ENCODE measurements around the gene MS4A6A. TPM values are rescaled to one million over a fixed set of nuclear protein-coding genes. Genes with fewer than 3 reads are reported as not detected.

MS4A6A gene
- total RNA-seq, 2 donors from 2014 or later = not detected

- no peaks in the 10 kb centered on the region for H3K36me3 ChIP-seq (ENCODE audit: control insufficient read depth, insufficient read depth, low read length)
- Mint-ChIP-seq H3K4me1 (no peaks in the 10 kb centered on the region), H3K36me3 (ENCODE audit: low read depth) (no peaks in the 10 kb centered on the region), H3K27ac (no peak overlapping the region), H3K4me3 (no peak overlapping the region), H3K27me3 (ENCODE audit: insufficient read depth) (no peaks in the 10 kb centered on the region), H3K9me3 (no peaks in the 10 kb centered on the region)
- TF ChIP-seq, protein P1, sequence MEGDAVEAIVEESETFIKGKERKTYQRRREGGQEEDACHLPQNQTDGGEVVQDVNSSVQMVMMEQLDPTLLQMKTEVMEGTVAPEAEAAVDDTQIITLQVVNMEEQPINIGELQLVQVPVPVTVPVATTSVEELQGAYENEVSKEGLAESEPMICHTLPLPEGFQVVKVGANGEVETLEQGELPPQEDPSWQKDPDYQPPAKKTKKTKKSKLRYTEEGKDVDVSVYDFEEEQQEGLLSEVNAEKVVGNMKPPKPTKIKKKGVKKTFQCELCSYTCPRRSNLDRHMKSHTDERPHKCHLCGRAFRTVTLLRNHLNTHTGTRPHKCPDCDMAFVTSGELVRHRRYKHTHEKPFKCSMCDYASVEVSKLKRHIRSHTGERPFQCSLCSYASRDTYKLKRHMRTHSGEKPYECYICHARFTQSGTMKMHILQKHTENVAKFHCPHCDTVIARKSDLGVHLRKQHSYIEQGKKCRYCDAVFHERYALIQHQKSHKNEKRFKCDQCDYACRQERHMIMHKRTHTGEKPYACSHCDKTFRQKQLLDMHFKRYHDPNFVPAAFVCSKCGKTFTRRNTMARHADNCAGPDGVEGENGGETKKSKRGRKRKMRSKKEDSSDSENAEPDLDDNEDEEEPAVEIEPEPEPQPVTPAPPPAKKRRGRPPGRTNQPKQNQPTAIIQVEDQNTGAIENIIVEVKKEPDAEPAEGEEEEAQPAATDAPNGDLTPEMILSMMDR (conservative IDR thresholded peaks at IDR 0.05) = no peak
- 89 to 100% methylated on average over 3 of the region's 3 CpGs for WGBS, 2 experiments (ENCODE audit: insufficient coverage in 1 of 2, insufficient read length in 1 of 2)
- no peaks in the 10 kb centered on the region for H3K9me3 ChIP-seq (ENCODE audit: control insufficient read depth, low read length)
- no peaks in the 10 kb centered on the region for H3K4me1 ChIP-seq (ENCODE audit: control insufficient read depth, insufficient read depth, low read length)
- H3K27me3 ChIP-seq (ENCODE audit: control insufficient read depth, insufficient read depth, low read length, poor library complexity, severe bottlenecking) = no peaks in the 10 kb centered on the region
- H3K27ac ChIP-seq (ENCODE audit: low read depth, low read length) = no peak overlapping the region
- no peak overlapping the region for H3K4me3 ChIP-seq (ENCODE audit: low read length)
- H3K9ac ChIP-seq (ENCODE audit: extremely low read depth, low read length, poor library complexity, severe bottlenecking) = no peak overlapping the region
- DNase-seq = no peak
These were observed 39.1 kb downstream of the MS4A6A start for GRCh38 chr11:60143768-60144167.

- H3K27me3 Mint-ChIP-seq (ENCODE audit: insufficient read depth) = no peaks in the 10 kb centered on the region
- H3K36me3 ChIP-seq (ENCODE audit: control insufficient read depth, insufficient read depth, low read length) = no peaks in the 10 kb centered on the region
- no peaks in the 10 kb centered on the region for H3K27me3 ChIP-seq (ENCODE audit: control insufficient read depth, insufficient read depth, low read length, poor library complexity, severe bottlenecking)
- peaks cover 20% of the 10 kb centered on the region for H3K9me3 Mint-ChIP-seq
- H3K27ac Mint-ChIP-seq = no peak overlapping the region
- no peaks in the 10 kb centered on the region for H3K4me1 ChIP-seq (ENCODE audit: control insufficient read depth, insufficient read depth, low read length)
- no peak overlapping the region for H3K9ac ChIP-seq (ENCODE audit: extremely low read depth, low read length, poor library complexity, severe bottlenecking)
- TF ChIP-seq, protein P1 (conservative IDR thresholded peaks at IDR 0.05) = no peak
- no peak for DNase-seq
- H3K9me3 ChIP-seq (ENCODE audit: control insufficient read depth, low read length) = peaks cover 20% of the 10 kb centered on the region
- H3K4me1 Mint-ChIP-seq = no peaks in the 10 kb centered on the region
- no peak overlapping the region for H3K4me3 Mint-ChIP-seq
- no peaks in the 10 kb centered on the region for H3K36me3 Mint-ChIP-seq (ENCODE audit: low read depth)
- 0 to 39% methylated on average over 1 of the region's 1 CpG for WGBS, 2 experiments (ENCODE audit: insufficient coverage in 1 of 2, insufficient read length in 1 of 2)
- no peak overlapping the region for H3K27ac ChIP-seq (ENCODE audit: low read depth, low read length)
- no peak overlapping the region for H3K4me3 ChIP-seq (ENCODE audit: low read length)
These were observed 49.0 kb downstream of the MS4A6A start for GRCh38 chr11:60133917-60134316.

- peaks cover 34% of the 10 kb centered on the region for H3K9me3 ChIP-seq (ENCODE audit: control insufficient read depth, low read length)
These were observed 51.0 kb downstream of the MS4A6A start for GRCh38 chr11:60131912-60132311.

More at GRCh38 chr11:60131912-60132311, 51.0 kb downstream of the MS4A6A start:
- H3K4me1 ChIP-seq (ENCODE audit: control insufficient read depth, insufficient read depth, low read length) = no peaks in the 10 kb centered on the region
- Mint-ChIP-seq H3K27me3 (ENCODE audit: insufficient read depth) (no peaks in the 10 kb centered on the region), H3K9me3 (peaks cover 29% of the 10 kb centered on the region), H3K4me3 (no peak overlapping the region), H3K36me3 (ENCODE audit: low read depth) (no peaks in the 10 kb centered on the region), H3K27ac (no peak overlapping the region), H3K4me1 (no peaks in the 10 kb centered on the region)
- no peak overlapping the region for H3K4me3 ChIP-seq (ENCODE audit: low read length)
- H3K36me3 ChIP-seq (ENCODE audit: control insufficient read depth, insufficient read depth, low read length) = no peaks in the 10 kb centered on the region
- WGBS, 2 experiments (ENCODE audit: insufficient coverage in 1 of 2, insufficient read length in 1 of 2) = 91 to 95% methylated on average over 3 of the region's 3 CpGs
- no peaks in the 10 kb centered on the region for H3K27me3 ChIP-seq (ENCODE audit: control insufficient read depth, insufficient read depth, low read length, poor library complexity, severe bottlenecking)
- no peak overlapping the region for H3K27ac ChIP-seq (ENCODE audit: low read depth, low read length)
- TF ChIP-seq, protein P1 (conservative IDR thresholded peaks at IDR 0.05) = no peak
- DNase-seq = no peak
- H3K9ac ChIP-seq (ENCODE audit: extremely low read depth, low read length, poor library complexity, severe bottlenecking) = no peak overlapping the region
